DMS114 treated with DMSO at 0.1 percent for 48 hours (cell line): ENCODE results near the gene SCFD2.

Source experiments
- DNase-seq: peaks from one replicate; lab custom pipeline; 2025; ENCODE audit not compliant: unreplicated experiment; lab: John Stamatoyannopoulos, UW

SCFD2 gene

DNA sequence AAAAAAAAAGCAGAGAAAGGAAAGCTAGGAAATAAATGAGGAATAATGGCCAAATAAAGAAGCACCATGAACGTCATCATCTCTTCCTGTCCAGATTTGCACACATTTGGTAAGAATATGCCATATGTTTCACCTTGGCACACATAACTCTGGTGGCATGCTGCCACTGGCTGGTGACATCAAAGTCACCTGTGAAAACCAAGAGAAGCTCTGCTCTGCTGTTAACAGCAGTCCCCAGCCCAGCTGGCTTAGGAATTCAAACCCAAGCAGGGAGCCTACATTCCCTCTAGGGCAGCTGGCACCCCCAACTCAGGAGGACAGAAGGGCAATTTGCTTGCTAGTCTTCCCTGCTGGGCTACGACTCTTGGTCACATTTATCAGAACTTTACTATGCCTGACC, 426.1 kb downstream of the SCFD2 start:
- DNase-seq: no peak

DNA sequence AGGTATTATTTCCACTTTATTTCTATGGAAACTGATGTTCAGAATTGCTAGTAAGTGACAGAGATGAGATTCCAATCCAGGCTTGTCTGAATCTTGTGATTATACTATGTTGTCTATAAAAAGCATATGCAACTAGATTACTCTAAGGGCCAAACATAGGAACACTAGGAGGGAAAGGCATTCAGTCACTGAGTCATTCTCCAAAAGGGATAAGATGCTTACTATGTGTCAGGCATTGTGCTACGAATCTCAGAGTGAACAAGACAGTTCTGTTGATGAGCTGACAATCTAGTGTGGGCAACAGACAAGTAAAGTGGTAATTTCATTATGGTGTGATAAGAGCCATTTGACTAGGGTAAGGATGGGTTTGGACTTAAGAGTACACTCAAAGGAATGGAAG, 426.5 kb downstream of the SCFD2 start:
- no peak for DNase-seq

DNA sequence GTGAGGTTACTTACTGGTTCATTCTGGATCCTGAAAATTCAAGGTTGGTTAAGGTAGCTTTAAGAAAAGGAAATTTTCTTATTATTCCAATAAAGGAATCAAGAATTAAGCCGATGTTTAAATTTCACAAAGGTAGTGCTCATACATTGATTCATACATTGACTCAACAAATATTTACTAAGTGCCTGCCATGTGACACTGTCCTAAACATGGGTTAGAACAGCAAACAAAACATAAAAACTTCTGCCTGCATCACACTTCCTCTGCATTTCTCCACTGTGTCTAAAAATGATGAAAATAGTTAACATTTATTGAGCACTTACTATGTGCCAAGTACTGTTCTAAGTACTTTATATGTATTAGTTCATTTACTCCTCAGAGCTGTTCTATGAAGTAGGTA, 428.0 kb downstream of the SCFD2 start:
- DNase-seq: no peak

DNA sequence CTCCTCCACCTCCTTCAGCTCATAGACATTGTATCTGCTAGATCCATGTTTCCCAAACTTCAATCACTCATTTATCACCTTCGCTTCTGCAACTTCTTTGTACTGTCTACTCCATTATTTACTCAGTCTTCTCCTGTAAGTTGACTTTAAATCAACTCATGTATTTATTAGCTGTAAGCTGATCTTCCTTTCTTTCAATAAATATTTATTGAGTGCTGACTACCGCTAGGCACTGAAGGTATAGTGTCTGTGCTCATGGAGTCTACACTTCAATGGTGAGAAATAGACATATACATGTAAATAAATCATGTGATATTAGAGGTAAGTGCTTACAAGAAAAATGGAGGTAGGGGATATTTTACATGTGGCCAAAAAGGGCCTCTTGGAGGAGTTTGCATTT, 429.1 kb downstream of the SCFD2 start:
- DNase-seq: no peak

DNA sequence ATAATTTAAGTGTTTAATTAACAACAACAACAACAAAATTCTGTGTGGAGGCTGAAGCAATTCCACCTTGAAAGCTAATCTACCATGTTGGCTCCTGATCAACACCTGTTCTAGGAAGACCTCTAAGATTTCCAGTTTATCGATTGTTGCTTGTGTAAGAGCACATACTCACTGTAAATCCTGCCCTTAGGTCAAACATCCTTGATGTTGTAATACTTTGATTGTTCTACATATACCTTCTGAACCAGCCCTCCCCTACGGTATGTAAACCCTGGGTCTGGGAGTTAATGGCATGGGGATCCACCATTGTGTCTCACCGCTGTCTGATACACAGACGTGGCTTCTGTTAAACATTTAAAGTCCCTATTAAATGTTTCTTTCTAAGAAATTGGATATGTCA, 430.5 kb downstream of the SCFD2 start:
- no peak for DNase-seq

DNA sequence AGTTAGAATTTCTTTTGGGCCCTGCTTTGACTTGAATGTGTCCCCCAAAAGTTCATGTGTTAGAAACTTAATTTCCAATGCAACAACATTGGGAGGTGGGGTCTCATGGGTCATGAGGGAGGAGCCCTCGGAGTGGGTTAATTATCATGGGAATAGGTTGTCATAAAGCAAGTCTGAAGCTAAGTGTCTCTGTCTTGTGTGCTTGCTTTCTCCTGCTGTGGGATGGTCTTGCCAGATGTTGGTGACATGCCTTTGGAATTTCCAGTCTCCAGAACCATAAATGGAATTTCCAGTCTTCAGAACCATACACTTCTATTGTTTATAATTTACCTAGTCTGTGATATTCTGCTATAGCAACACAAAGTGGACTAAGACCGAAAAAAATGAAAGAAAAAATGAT, 432.1 kb downstream of the SCFD2 start:
- DNase-seq: no peak

DNA sequence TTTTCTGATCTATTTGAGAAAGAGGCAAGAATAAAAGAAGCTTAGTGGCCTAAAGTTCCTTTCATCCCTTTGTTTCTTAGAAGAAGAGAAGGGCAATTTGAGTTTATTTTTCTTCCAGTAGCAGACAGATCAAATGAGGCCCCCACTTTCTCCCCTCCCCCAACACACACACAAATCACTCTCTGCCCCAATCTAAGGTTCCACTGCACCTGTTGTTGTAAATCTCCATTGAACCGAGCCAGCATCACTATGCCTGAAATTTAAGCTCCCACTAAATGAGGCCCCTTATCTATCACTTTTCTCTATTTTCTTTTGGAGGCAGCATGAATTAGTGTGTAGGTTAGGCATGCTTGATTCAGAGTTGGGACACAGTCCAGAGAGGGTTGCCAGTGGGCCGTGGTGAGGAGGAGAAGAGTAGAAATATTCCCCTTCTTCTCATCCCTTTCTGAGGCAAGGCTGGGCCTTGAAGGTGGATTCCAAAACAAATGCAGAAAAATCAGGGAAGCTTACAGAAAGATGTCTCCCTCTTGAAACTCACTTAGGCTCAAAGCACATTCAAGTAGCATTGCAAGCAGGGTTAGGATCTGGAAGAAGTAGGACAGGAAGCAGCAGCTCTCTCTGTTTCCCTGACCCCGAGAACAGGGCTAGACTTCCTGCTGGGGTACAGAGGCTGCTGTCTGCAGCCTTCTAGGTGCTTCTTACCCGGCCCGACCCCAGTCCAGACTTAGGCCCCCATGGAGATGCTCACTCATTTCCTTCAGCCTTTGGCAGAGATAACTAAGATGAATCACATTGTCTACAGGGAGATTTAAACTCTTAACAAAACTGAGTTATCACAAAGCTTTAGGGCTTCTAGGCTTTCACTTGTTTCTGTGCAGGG, 433.0 kb downstream of the SCFD2 start:
- no peak for DNase-seq

DNA sequence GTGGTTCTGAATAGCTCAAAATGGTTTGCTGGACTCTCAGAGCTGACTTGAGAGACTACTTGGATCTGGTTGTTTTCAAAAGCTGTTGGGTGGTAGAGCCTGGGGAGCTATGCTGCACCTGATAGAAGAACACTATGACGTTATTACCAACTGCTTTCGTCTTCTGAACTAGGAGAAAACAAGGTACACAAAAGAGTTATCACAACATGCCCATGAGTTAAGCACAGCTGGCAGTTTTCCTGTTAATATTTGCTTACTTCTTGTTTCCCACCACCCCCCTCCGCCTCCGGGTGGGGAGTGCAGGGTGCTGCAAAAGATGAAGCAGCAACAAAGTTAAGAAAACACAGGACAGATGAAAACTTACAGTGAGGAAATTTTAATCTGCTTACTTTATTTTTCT, 434.6 kb downstream of the SCFD2 start:
- DNase-seq: no peak

DNA sequence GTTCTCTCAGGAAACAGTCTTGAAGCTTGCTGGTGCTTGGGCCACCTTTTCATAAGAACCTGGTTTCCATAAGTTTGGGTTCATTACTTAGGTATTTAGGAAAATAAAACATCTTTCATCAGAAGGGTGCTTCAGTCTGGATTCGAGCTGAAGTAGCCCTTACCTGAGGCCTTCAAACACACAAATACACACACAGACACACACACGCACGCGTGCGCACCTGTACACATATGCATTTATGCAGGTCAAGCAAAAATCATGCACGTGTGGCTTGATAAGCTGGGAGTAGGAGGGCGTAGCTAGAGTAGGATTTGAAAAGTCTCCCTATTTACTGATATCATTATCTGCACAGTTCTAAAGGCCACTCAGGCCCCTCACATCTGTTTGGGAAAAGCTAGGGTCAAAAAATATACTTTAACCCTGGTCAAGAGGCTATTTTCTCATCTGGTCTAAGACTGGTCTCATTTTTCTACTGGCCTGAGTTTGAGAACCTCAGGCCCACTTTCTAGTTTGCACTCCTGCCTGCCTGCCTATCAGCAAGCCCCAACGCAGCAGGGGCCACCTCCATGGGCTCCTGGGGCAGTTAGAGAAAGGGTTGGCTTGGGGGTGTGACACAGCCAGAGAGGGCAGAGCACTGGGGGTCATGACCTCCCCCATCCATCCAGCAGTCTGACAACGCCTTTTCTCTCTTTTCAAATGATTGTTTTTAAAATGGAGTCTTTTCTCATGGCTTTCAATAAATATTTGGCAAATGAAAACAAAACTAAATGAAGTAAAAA, 439.5 kb downstream of the SCFD2 start:
- DNase-seq: no peak

DNA sequence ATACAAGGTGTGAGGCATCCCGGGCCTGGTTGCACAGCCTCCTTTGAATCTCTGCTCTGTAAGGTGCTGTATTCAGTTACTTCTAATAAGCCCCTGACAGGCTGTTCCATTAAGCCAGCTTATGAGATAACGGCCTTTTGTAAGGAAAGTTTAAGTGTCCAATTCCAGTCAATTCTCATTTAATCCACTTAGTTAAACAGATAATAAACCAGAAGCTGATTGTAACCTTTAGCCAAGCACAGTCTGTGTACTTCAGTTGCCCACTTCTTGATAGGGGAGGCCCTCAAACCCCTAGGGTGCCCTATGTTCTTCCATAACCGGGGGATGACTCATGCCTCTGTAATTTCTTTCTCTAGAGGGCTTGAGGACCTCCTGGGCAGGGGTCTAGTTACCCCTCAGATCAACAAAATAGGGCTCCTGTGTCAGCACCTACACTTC, 440.3 kb downstream of the SCFD2 start:
- no peak for DNase-seq

DNA sequence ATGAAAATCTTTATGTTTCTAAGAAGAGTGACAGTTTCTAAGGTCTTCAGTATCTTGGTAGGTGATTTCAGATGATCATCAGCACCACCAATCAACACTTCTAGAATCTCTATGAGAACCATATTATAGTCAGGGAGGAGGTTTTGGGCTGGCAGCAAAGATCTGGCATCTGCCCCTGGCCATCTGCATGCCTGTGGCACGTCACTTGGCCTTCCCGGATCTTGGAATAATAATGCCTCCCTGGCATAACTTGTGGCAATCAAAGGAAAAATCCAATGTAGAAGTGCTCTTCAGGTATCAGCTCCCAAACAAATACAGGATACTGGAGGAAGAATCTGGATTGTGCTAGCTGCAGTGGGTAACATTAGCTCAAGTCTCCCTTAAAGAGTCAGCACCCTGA, 446.4 kb downstream of the SCFD2 start:
- no peak for DNase-seq

DNA sequence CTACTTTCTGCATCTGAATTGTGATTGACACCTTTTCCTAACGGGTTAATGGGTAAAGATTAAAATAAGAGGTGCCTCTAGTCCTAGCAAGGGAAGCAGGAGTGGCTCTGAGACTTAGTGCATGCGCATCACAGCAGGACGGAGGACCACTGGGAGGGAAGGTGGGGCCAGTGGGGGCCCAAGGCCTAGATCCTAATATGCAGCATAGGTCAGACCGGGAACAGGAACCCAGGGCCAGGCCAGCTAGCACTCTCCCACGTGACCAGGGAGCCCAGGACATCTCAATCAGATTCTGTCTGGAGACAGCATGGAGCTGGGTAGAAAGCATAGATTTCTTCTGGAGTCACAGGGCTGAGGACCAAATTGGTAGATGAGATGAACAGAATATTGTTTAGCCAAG, 448.0 kb downstream of the SCFD2 start:
- no peak for DNase-seq

DNA sequence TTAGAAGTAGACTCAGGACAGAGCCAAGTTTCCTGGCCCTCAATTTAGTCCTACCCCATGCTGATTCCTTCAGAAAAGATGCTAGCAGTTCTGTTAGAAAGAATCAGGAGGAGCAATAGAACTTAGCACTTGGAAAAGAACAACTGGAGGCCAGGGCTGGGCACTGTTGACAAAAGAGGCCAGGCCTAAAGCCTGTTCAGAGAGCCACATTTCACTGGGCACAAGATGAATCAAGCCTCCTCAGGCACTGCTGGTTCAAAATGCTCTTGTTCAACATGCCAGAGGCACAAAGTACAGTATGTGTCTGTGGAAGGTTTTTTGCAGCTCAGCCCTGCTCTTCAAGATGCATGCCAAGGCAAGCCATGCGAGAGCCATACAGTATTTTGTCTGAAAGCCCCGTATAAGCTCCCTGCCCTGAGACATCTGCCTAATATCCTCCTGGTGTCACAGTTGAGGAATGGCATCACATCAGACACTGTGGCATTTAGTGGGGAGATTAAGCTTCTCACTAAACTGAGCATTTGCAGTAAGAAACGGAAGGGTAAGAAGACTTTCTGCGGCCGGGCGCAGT, 450.0 kb downstream of the SCFD2 start:
- no peak for DNase-seq

DNA sequence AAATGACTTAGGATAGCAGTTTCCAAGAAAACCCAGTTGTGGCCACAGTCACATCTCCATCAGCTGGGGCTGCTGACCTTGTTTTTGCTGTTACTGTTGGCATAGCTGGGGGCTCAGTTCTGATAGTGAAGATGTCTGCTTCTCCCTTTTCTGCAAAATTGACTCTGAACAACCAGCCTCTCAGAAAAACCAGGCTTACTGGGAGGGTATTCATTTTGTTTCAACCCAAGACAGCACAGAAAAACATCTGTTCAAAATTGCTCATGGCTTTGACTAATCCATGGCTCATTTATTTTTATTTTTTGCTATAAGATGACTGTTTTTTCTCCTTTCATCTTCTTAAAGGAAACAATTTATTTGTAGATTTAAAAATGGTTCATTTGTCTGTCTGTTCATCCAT, 450.7 kb downstream of the SCFD2 start:
- DNase-seq: no peak

DNA sequence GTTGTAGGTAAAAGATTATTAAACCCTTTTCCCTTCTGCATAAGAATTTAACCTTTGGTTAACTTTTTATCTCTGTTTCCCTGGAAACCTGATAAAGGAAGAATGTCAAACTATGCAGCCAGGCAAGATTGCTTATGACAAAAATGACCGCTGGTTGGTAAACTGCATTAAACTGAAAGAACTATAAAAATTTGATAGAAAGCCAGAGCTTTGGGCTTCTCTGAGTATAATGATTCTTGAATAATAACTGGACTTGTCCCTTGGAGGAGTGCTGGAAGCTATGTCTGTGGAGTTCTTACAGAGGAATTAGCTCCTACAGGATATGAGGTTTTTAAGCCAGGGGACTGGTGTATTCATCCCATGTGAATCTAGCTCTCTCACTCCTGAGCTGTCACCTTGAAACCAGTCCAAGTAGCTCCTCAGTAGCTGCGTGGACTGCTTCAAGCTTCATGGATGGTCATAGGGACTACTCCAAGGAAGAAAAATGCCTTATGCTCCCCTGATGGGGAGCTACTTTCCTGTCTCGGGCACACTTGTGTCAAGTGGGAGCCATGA, 451.7 kb downstream of the SCFD2 start:
- no peak for DNase-seq

DNA sequence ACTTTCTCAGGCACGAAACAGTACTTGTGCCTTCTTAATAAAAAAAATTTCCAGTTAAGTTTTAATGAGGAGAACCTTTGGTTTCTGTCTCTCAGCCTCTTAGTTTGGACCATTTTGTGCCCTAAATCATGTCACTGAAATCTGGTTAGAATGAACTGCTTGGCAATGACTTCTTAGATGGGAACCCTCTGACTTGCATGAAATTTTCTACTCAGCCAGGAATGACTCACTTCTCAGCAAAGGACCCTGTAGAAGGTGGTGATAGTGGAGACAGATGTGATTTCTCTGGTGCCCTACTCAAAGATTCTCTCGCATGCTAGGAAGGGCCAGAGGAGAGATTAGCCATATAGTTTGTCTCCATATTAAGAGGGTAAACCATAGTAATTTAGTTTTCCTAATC, 453.3 kb downstream of the SCFD2 start:
- DNase-seq: no peak

DNA sequence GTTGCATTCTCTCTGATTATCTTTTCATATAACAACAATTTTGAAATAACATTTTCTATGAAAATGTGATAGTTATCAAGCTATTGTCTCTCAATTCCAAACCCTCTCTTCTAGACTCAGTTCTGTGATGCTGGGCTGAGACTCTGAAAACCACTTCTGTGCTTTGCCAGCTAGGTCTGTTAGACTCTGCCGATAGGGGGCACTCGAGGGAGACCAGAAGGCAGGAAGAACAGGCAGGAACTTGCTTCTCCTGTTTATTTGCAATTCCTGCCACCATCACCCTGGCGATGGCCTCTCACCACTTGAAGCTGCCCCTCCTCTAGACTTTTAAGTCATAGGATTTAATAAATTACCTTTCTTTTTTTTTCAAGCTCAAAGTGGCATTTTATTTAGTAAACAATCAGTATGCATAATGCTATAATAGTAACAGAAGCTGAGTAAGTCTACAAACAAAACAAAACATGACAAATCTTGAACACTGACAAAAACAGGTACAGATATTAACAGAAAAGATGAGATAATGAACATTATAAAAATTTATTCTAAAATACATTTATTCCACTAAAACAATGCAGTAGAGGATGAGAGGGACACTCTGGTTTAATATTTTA, 454.1 kb downstream of the SCFD2 start:
- no peak for DNase-seq

DNA sequence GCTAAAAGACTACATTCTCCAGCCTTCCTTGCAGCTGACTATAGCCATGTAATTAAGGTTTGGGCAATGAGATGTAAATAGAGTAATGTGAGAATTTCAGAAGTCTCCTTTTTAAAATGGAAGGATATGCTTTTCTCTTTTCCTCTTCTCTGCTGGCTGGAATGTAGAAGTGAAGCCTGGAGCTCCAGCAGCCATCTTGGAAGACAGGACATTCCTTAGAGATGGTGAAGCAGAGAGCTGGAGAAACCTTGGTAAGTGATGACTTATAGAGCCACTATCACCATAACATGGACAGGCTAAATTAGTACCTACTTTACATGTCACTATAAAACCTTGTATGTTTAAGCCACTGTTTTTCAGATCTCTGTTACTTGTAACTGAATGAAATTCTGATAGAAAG, 455.7 kb downstream of the SCFD2 start:
- DNase-seq: no peak

DNA sequence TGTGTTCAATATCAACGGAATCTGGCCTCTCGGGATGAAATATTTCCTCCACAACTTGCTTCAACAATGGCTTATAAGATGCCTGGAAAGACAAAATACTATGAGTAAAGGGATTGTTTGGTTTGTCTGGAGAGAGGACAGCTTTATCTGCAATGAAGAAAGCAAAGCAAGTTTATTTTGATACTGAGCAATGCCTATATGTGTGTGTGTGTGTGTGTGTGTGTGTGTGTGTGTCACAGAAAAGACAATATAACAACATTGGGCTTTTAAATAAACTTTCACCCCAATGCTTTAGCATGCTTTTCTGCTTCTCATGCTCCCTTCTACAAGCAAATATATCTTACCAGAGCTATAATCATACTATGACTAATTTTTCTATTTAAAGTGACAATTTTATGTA, 458.4 kb downstream of the SCFD2 start:
- no peak for DNase-seq

DNA sequence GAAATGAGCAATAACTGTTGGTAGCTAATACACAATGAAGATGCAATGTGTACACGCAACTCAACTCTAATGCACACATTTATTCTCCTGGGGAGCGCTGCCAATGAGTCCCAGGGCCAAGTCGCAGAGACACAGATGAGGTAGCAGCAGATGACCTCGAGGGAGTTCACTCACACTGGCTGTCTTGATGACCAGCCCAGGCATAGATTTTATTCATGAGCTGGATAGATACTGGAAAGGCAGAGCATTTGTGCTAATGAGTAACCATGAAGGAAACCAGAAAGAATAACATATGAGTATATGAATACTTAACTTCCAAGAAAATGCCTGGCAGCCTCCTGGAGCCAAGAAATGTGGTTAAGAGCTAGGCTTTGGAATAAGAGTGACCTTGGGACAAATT, 461.4 kb downstream of the SCFD2 start:
- DNase-seq: no peak

DNA sequence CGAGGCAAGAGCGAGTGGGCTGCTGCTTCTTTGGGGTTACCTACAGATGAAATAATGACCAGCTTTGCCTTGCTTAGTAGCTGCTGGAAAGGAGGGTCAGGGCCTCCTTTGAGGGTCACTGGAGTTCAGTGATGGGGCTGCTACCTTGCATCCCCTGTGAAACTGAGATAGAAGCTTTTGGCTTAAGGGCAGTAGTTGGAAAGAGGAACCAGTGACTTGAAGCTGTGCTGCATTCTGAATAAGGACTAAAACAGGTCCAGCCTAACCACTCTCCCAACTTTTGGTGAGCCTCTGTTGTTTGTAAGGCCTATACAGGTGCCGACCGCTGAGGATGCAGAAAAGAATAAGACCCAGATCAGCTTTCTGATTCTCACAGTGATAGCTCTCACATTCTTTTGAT, 462.6 kb downstream of the SCFD2 start:
- DNase-seq: no peak
